ENCODE measurements around the gene GCA. TPM values are rescaled to one million over a fixed set of nuclear protein-coding genes. Genes with fewer than 3 reads are reported as not detected.

The GCA gene
- total and polyA plus RNA-seq, 2 of the 13 experiments (the other 11 are each of a cell fraction or from before 2014, with no cell fraction given), result 42.0 to 48.3 TPM

GRCh38 chr2:162343824-162344616, at the start of gene GCA (continued):
- TF ChIP-seq ZNF609 (CRISPR knock-in tag; IDR thresholded peaks at IDR 0.05; ENCODE audit: borderline replicate concordance) (peak; percentile 63; the same call in 1 of the 2 replicates), SP2 (CRISPR knock-in tag; IDR thresholded peaks at IDR 0.05) (peak; percentile 86), ZNF569 (CRISPR knock-in tag; IDR thresholded peaks at IDR 0.05; ENCODE audit: borderline replicate concordance) (peak; percentile 80; the same call in 1 of the 2 replicates), HNF1A (IDR thresholded peaks at IDR 0.05; ENCODE audit: low read depth) (no peak), HNF1A (CRISPR knock-in tag; IDR thresholded peaks at IDR 0.05; ENCODE audit: borderline replicate concordance) (peak; percentile 27; the same call in 1 of the 2 replicates), CBFB (CRISPR knock-in tag; IDR thresholded peaks at IDR 0.05) (peak; percentile 91), MEIS1 (CRISPR knock-in tag; IDR thresholded peaks at IDR 0.05; ENCODE audit: borderline replicate concordance) (peak; percentile 51; the same call in 1 of the 2 replicates), ATF2 (CRISPR knock-in tag; IDR thresholded peaks at IDR 0.05) (no peak; the same call in none of the 2 replicates), ZNF616 (CRISPR knock-in tag; IDR thresholded peaks at IDR 0.05; ENCODE audit: low read depth) (peak; percentile 87), NR1H2 (CRISPR knock-in tag; IDR thresholded peaks at IDR 0.05; ENCODE audit: borderline replicate concordance, low read depth) (peak; percentile 78; the same call in 1 of the 2 replicates), ZNF749 (CRISPR knock-in tag; IDR thresholded peaks at IDR 0.05; ENCODE audit: borderline replicate concordance) (no peak), SMYD3 (CRISPR knock-in tag; IDR thresholded peaks at IDR 0.05) (peak; percentile 73; the same call in 1 of the 2 replicates), BCLAF1 (IDR thresholded peaks at IDR 0.05) (no peak), ZEB1 (IDR thresholded peaks at IDR 0.05; ENCODE audit: insufficient replicate concordance, low read depth) (peak; percentile 96)
